Peyer's patch (tissue), 4 donors: Measurements from ENCODE around the gene FSIP1.

Experiments used
- POLR2A ChIP-seq, 2 donors: fragments of 450-650 bp; IDR thresholded peaks; one replicate each; pipeline ENCODE4 v1.5.1; 2017; ENCODE audit warnings: antibody characterized with exemption in 2 of 2, mild to moderate bottlenecking in 2 of 2, moderate library complexity in 2 of 2
- TF ChIP-seq, protein P1 (sequence below), 6 experiments: fragments of 450-650 bp in 4 of 6; fragments of 200-600 bp in 2 of 6; sonication (generic) in 1 of 6; IDR thresholded peaks; one replicate each; pipeline ENCODE4 v1.5.1; 2017 to 2019; ENCODE audit warnings: antibody characterized with exemption in 6 of 6, mild to moderate bottlenecking in 3 of 6, moderate library complexity in 1 of 6

DNA sequence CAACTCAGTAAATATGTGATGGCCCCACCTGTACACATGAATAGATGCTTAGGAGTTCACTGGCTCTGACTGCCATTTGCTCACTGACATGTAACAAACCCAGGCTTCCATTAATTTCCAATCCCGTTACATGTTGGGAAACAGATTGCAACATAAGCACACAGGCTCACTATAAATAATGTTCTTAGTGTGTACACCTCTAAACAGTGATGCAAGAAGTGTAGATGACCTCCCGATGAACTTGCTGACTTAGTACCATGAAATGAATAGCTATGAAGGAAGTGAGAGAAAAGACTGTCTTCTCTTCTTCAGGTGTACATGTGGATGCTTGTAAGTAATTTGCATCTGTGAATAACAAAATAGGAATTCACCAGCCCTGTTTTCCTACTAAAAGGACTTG lies 21.4 kb upstream of the FSIP1 start:
- no peak for TF ChIP-seq POLR2A (IDR thresholded peaks at IDR 0.05)
- TF ChIP-seq, protein P1, sequence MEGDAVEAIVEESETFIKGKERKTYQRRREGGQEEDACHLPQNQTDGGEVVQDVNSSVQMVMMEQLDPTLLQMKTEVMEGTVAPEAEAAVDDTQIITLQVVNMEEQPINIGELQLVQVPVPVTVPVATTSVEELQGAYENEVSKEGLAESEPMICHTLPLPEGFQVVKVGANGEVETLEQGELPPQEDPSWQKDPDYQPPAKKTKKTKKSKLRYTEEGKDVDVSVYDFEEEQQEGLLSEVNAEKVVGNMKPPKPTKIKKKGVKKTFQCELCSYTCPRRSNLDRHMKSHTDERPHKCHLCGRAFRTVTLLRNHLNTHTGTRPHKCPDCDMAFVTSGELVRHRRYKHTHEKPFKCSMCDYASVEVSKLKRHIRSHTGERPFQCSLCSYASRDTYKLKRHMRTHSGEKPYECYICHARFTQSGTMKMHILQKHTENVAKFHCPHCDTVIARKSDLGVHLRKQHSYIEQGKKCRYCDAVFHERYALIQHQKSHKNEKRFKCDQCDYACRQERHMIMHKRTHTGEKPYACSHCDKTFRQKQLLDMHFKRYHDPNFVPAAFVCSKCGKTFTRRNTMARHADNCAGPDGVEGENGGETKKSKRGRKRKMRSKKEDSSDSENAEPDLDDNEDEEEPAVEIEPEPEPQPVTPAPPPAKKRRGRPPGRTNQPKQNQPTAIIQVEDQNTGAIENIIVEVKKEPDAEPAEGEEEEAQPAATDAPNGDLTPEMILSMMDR (IDR thresholded peaks at IDR 0.05), result no peak
